HEK293T (cell line): ENCODE data around the gene ISOC1.

Experiments
- CTCF ChIA-PET: fragments of 350-600 bp; formaldehyde crosslinking; extraction: SDS; loops from one replicate; lab custom pipeline; 2021; ENCODE audit warnings: antibody characterized with exemption, inconsistent platforms; lab: Yijun Ruan, JAX
- POLR2A ChIA-PET: fragments of 350-600 bp; formaldehyde crosslinking; extraction: SDS; loops from one replicate; lab custom pipeline; 2020; ENCODE audit warnings: antibody characterized with exemption, inconsistent platforms; lab: Yijun Ruan, JAX
- DNase-seq: peaks from one replicate; pipeline ENCODE4 v3.0.0; 2012; ENCODE audit warnings: mixed read lengths; ENCODE audit errors: extremely low spot score
- ARNT ChIP-seq: fragments of 450-650 bp; IDR thresholded peaks from 2 replicates; pipeline ENCODE4 v1.6.1; 2017; ENCODE audit warnings: mild to moderate bottlenecking
- BHLHE40 ChIP-seq: fragments of 450-650 bp; IDR thresholded peaks from 2 replicates; pipeline ENCODE4 v1.6.1; 2016; ENCODE audit warnings: mild to moderate bottlenecking, moderate library complexity, borderline replicate concordance
- CTBP1 ChIP-seq: fragments of 450-650 bp; IDR thresholded peaks from 2 replicates; pipeline ENCODE4 v1.6.1; 2016; ENCODE audit warnings: borderline replicate concordance
- ELF4 ChIP-seq: fragments of 450-650 bp; IDR thresholded peaks from 2 replicates; pipeline ENCODE4 v1.6.1; 2017; ENCODE audit warnings: antibody characterized with exemption
- FOXA1 ChIP-seq: fragments of 450-650 bp; IDR thresholded peaks from 2 replicates; pipeline ENCODE4 v1.6.1; 2016; ENCODE audit warnings: mild to moderate bottlenecking
- FOXK2 ChIP-seq: fragments of 450-650 bp; IDR thresholded peaks from 2 replicates; pipeline ENCODE4 v1.6.1; 2016; ENCODE audit warnings: mild to moderate bottlenecking
- FOXM1 ChIP-seq: fragments of 450-650 bp; IDR thresholded peaks from 2 replicates; pipeline ENCODE4 v1.6.1; 2017; ENCODE audit warnings: mild to moderate bottlenecking, borderline replicate concordance
- HDGF ChIP-seq: fragments of 450-650 bp; IDR thresholded peaks from 2 replicates; pipeline ENCODE4 v1.6.1; 2017; ENCODE audit warnings: antibody characterized with exemption, borderline replicate concordance
- L3MBTL2 ChIP-seq: fragments of 450-650 bp; conservative IDR thresholded peaks from 2 replicates; pipeline ENCODE4 v1.6.1; 2016; ENCODE audit warnings: mild to moderate bottlenecking
- LEF1 ChIP-seq: fragments of 450-650 bp; IDR thresholded peaks from 2 replicates; pipeline ENCODE4 v1.6.1; 2017; ENCODE audit warnings: mild to moderate bottlenecking, borderline replicate concordance
- NFRKB ChIP-seq: fragments of 450-650 bp; IDR thresholded peaks from 2 replicates; pipeline ENCODE4 v1.6.1; 2016; ENCODE audit warnings: mild to moderate bottlenecking, moderate library complexity
- PKNOX1 ChIP-seq: fragments of 450-650 bp; IDR thresholded peaks from 2 replicates; pipeline ENCODE4 v1.6.1; 2016
- SP1 ChIP-seq: fragments of 450-650 bp; IDR thresholded peaks from 2 replicates; pipeline ENCODE4 v1.6.1; 2017
- SUZ12 ChIP-seq: fragments of 450-650 bp; IDR thresholded peaks from 2 replicates; pipeline ENCODE4 v1.6.1; 2016; ENCODE audit warnings: mild to moderate bottlenecking
- TARDBP ChIP-seq: fragments of 450-650 bp; IDR thresholded peaks from 2 replicates; pipeline ENCODE4 v1.6.1; 2016
- ZNF384 ChIP-seq: fragments of 450-650 bp; IDR thresholded peaks from 2 replicates; pipeline ENCODE4 v1.6.1; 2016

ISOC1 gene

GRCh38 chr5:129141078-129141477 is 46.5 kb downstream of the ISOC1 start:
- CTCF ChIA-PET, result no interaction called here
- TF ChIP-seq HDGF (no peak), SP1 (no peak), FOXK2 (no peak), BHLHE40 (no peak), TARDBP (no peak)
- no peak for DNase-seq
- POLR2A ChIA-PET, result no interaction called here

GRCh38 chr5:129141696-129142095 is 47.1 kb downstream of the ISOC1 start:
- TF ChIP-seq TARDBP (no peak), FOXA1 (no peak), LEF1 (no peak), SUZ12 (no peak), L3MBTL2 (no peak), SP1 (no peak), HDGF (no peak), ARNT (no peak), NFRKB (no peak), PKNOX1 (no peak), BHLHE40 (no peak), ELF4 (no peak), FOXK2 (no peak), FOXM1 (no peak), CTBP1 (no peak), ZNF384 (no peak)
- CTCF ChIA-PET, result interaction anchor here (0.6 kb wide), 1 partner anchor 27 kb away, joined by 5 read pairs; no protein-coding TSS in a partner anchor
- POLR2A ChIA-PET, result no interaction called here
- no peak for DNase-seq

- TF ChIP-seq SUZ12 (no peak), TARDBP (no peak), PKNOX1 (no peak), ZNF384 (no peak), L3MBTL2 (no peak), ELF4 (no peak)
Observed at GRCh38 chr5:129155876-129156275, 61.3 kb downstream of the ISOC1 start.

GRCh38 chr5:129161830-129162229 is 67.3 kb downstream of the ISOC1 start:
- ChIA-PET CTCF (no interaction called here), POLR2A (no interaction called here)
- no peak for TF ChIP-seq NFRKB
- TF ChIP-seq TARDBP, result no peak
- no peak for TF ChIP-seq SUZ12
- no peak for TF ChIP-seq BHLHE40
- no peak for TF ChIP-seq FOXA1
- TF ChIP-seq CTBP1, result no peak
- no peak for TF ChIP-seq ELF4
- no peak for TF ChIP-seq SP1
- DNase-seq, result no peak

More at GRCh38 chr5:129155876-129156275, 61.3 kb downstream of the ISOC1 start:
- CTCF ChIA-PET, result no interaction called here
- DNase-seq, result no peak
- POLR2A ChIA-PET, result no interaction called here
